H1 (cell line): ENCODE measurements around the gene ABCB11. TPM values are rescaled to one million over a fixed set of nuclear protein-coding genes. Genes with fewer than 3 reads are reported as not detected.

Source experiments
- polyA plus RNA-seq, 7 experiments: library from polyadenylated mRNA; depleted of rRNA in 3 of 7; stranded (reverse) in 5 of 7; unstranded in 2 of 7; fragments of >200 nt in 5 of 7; fragments of 200-250 nt in 2 of 7; gene quantifications; 1 replicate in 5 of 7; 2 replicates in 1 of 7; 4 replicates in 1 of 7; pipeline versions ENCODE4 v1.2.1 to v1.2.3, GENCODE V29; 2011 to 2013; ENCODE audit warnings: missing spikeins in 2 of 7, mixed read lengths in 2 of 7
- total RNA-seq: library from RNA; stranded (reverse); fragmentation: NEBNext Ultra II Directional; extraction: Animal tissue kit (Norgen Biotek cat#: 25700); gene quantifications from 2 replicates; pipeline ENCODE4 v1.2.1, GENCODE V29; 2021

Gene ABCB11
- total and polyA plus RNA-seq, 2 of the 8 experiments (the other 6 are each of a cell fraction or from before 2014, with no cell fraction given), result not detected

Other genes with a start within 250 kb of the ABCB11 start
- not detected in 2 replicates for gene NOSTRIN, start 228.7 kb downstream of the ABCB11 start, total RNA-seq
- gene NOSTRIN, start 228.7 kb downstream of the ABCB11 start, polyA plus RNA-seq (2011; rRNA removed), result not detected in 2 replicates
- gene SPC25, start 140.9 kb downstream of the ABCB11 start, total RNA-seq, result 34.7 and 35.8 TPM in 2 replicates
- 12.3 and 21.0 TPM in 2 replicates for gene SPC25, start 140.9 kb downstream of the ABCB11 start, polyA plus RNA-seq (2011; rRNA removed)
- gene G6PC2, start 130.0 kb downstream of the ABCB11 start, total RNA-seq, result not detected in 2 replicates
- gene G6PC2, start 130.0 kb downstream of the ABCB11 start, polyA plus RNA-seq (2011; rRNA removed), result not detected in 2 replicates
- not detected in 2 replicates for gene DHRS9, start 38.2 kb upstream of the ABCB11 start, total RNA-seq
- not detected in 2 replicates for gene DHRS9, start 38.2 kb upstream of the ABCB11 start, polyA plus RNA-seq (2011; rRNA removed)